GM23338 (cell line): ENCODE data around the gene RAB42. TPM values are rescaled to one million over a fixed set of nuclear protein-coding genes. Genes with fewer than 3 reads are reported as not detected.
A peak's percentile ranks its signal among the peaks of the same experiment; 100 is the strongest.

Source experiments
- ATAC-seq: fragments of 200-7000 bp; cut with Tn5 transposase; 3 replicates; pipeline ENCODE4 v1.9.1; 2020
- DNase-seq: peaks from one replicate; pipeline ENCODE4 v3.0.0-alpha.2; 2015; ENCODE audit warnings: low spot score
- H2AFZ ChIP-seq: fragments of 200-600 bp; sonication (generic); 2 replicates; pipeline ENCODE4 v1.8.0; 2016; ENCODE audit warnings: antibody characterized with exemption, mild to moderate bottlenecking, moderate library complexity
- H3F3A ChIP-seq: fragments of 200-600 bp; sonication (generic); replicated peaks from 2 replicates; pipeline ENCODE4 v1.8.0; 2017; ENCODE audit warnings: antibody characterized with exemption, mixed run types, low read depth
- H3K27ac ChIP-seq: fragments of 200-600 bp; sonication (generic); 2 replicates; pipeline ENCODE4 v1.6.1; 2016; ENCODE audit warnings: low read depth
- H3K27me3 ChIP-seq: fragments of 200-600 bp; sonication (generic); 2 replicates; pipeline ENCODE4 v1.8.0; 2016; ENCODE audit warnings: mild to moderate bottlenecking, mixed run types, moderate library complexity; ENCODE audit not compliant: insufficient read depth
- H3K36me3 ChIP-seq: fragments of 200-600 bp; sonication (generic); 2 replicates; pipeline ENCODE4 v1.8.0; 2016; ENCODE audit warnings: mild to moderate bottlenecking; ENCODE audit not compliant: insufficient read depth
- H3K4me1 ChIP-seq: fragments of 200-600 bp; sonication (generic); 2 replicates; pipeline ENCODE4 v1.8.0; 2016; ENCODE audit warnings: mild to moderate bottlenecking, moderate library complexity; ENCODE audit not compliant: insufficient read depth
- H3K4me2 ChIP-seq: fragments of 200-600 bp; sonication (generic); 2 replicates; pipeline ENCODE4 v1.7.1; 2017; ENCODE audit warnings: mixed run types
- H3K4me3 ChIP-seq: fragments of 200-600 bp; sonication (generic); 2 replicates; pipeline ENCODE4 v1.6.1; 2016; ENCODE audit warnings: mixed run types
- H3K79me2 ChIP-seq: fragments of 200-600 bp; sonication (generic); replicated peaks from 2 replicates; pipeline ENCODE4 v1.8.0; 2017; ENCODE audit warnings: mild to moderate bottlenecking; ENCODE audit not compliant: insufficient read depth
- H3K9me2 ChIP-seq: fragments of 200-600 bp; sonication (generic); 2 replicates; pipeline ENCODE4 v1.8.0; 2017; ENCODE audit not compliant: insufficient read depth
- H4K20me1 ChIP-seq: fragments of 200-600 bp; sonication (generic); replicated peaks from 2 replicates; pipeline ENCODE4 v1.8.0; 2017; ENCODE audit warnings: mild to moderate bottlenecking; ENCODE audit not compliant: insufficient read depth
- H3K27ac Mint-ChIP-seq: 2 replicates; pipeline ENCODE4 v1.8.0; 2020; ENCODE audit warnings: inconsistent platforms, mild to moderate bottlenecking, moderate library complexity, mixed read lengths
- H3K27me3 Mint-ChIP-seq: 3 replicates; pipeline ENCODE4 v1.8.0; 2022; ENCODE audit warnings: low read depth, mild to moderate bottlenecking, moderate library complexity, mixed read lengths, inconsistent platforms; ENCODE audit not compliant: insufficient read depth, poor library complexity
- H3K36me3 Mint-ChIP-seq: 3 replicates; pipeline ENCODE4 v1.8.0; 2021; ENCODE audit warnings: low read depth, mild to moderate bottlenecking, inconsistent platforms, moderate library complexity, mixed read lengths
- H3K4me1 Mint-ChIP-seq: 3 replicates; pipeline ENCODE4 v1.8.0; 2020; ENCODE audit warnings: mild to moderate bottlenecking, inconsistent platforms, mixed read lengths
- H3K4me3 Mint-ChIP-seq: 3 replicates; pipeline ENCODE4 v1.8.0; 2021; ENCODE audit warnings: moderate library complexity, mild to moderate bottlenecking, inconsistent platforms, mixed read lengths
- H3K9me3 Mint-ChIP-seq: 3 replicates; pipeline ENCODE4 v1.8.0; 2020; ENCODE audit warnings: moderate library complexity, mild to moderate bottlenecking, inconsistent platforms, mixed read lengths
- CREB1 ChIP-seq: fragments of 250-450 bp; sonication (Bioruptor Pico); IDR thresholded peaks from 2 replicates; pipeline ENCODE4 v1.5.0; 2020; ENCODE audit warnings: low read depth, mild to moderate bottlenecking, moderate library complexity
- CTCF ChIP-seq, 2 experiments: fragments of 200-600 bp in 1 of 2; sonication (generic) in 1 of 2; conservative IDR thresholded peaks; 2 replicates each; pipeline versions ENCODE4 v1.5.1 to v1.6.1; 2016 to 2017; ENCODE audit warnings: antibody characterized with exemption in 2 of 2, low read depth in 2 of 2, mild to moderate bottlenecking in 2 of 2, moderate library complexity in 1 of 2
- ETS1 ChIP-seq: IDR thresholded peaks from 2 replicates; pipeline ENCODE4 v1.6.1; 2016; ENCODE audit warnings: antibody characterized with exemption
- EZH2 ChIP-seq: fragments of 200-600 bp; sonication (generic); IDR thresholded peaks from one replicate; pipeline ENCODE4 v1.8.0; 2017; ENCODE audit warnings: antibody characterized with exemption, mild to moderate bottlenecking, low read depth; ENCODE audit not compliant: unreplicated experiment
- EZH2phosphoT487 ChIP-seq: fragments of 200-600 bp; sonication (generic); IDR thresholded peaks from one replicate; pipeline ENCODE4 v1.8.1; 2018; ENCODE audit warnings: antibody characterized with exemption; ENCODE audit not compliant: unreplicated experiment
- NANOG ChIP-seq: IDR thresholded peaks from 2 replicates; pipeline ENCODE4 v1.6.1; 2016; ENCODE audit warnings: antibody characterized with exemption, borderline replicate concordance
- POLR2AphosphoS5 ChIP-seq: IDR thresholded peaks from 2 replicates; pipeline ENCODE4 v1.6.1; 2016; ENCODE audit warnings: antibody characterized with exemption, low read depth
- STAT1 ChIP-seq: IDR thresholded peaks from one replicate; pipeline ENCODE4 v1.6.1; 2016; ENCODE audit warnings: antibody characterized with exemption; ENCODE audit not compliant: unreplicated experiment
- ZNF114 ChIP-seq: fragments of 250-450 bp; sonication (Bioruptor Pico); IDR thresholded peaks from 2 replicates; pipeline ENCODE4 v1.5.0; 2020; ENCODE audit warnings: mild to moderate bottlenecking, moderate library complexity
- ZNF331 ChIP-seq: fragments of 250-450 bp; sonication (Bioruptor Pico); IDR thresholded peaks from 2 replicates; pipeline ENCODE4 v1.5.0; 2020; ENCODE audit warnings: low read depth, mild to moderate bottlenecking, moderate library complexity
- polyA plus RNA-seq: library from polyadenylated mRNA; unstranded; fragments of >200 nt; fragmentation: Nextera tagmentation; extraction: Ambion mirVana; gene quantifications from 2 replicates; pipeline ENCODE4 v1.2.1, GENCODE V29; 2016
- total RNA-seq: library from RNA; depleted of rRNA; stranded (reverse); fragments of >200 nt; shearing (Covaris generic); gene quantifications from 2 replicates; pipeline ENCODE4 v1.2.3, GENCODE V29; 2014

Gene RAB42
- total and polyA plus RNA-seq, 2 experiments from 2014 or later: 13.0 to 17.7 TPM

GRCh38 chr1:28577052-28577678 lies 14.9 kb upstream of the RAB42 start:
- H3K4me2 ChIP-seq: no peak overlapping the region
- peaks cover 15% of the 10 kb centered on the region for H3K4me1 ChIP-seq
- Mint-ChIP-seq H3K27me3 (peaks cover 13% of the 10 kb centered on the region), H3K27ac (no peak overlapping the region), H3K36me3 (peaks cover 67% of the 10 kb centered on the region), H3K4me1 (peaks cover 16% of the 10 kb centered on the region), H3K4me3 (no peak overlapping the region; the same call in 2 of the 3 replicates), H3K9me3 (no peaks in the 10 kb centered on the region)
- no peaks in the 10 kb centered on the region for H3K9me2 ChIP-seq
- peaks cover 35% of the 10 kb centered on the region for H4K20me1 ChIP-seq
- no peak overlapping the region for H2AFZ ChIP-seq
- H3K36me3 ChIP-seq: peaks cover 39% of the 10 kb centered on the region
- 0 out of 2 replicates have a peak, but pooled peaks cover under 1% of the 10 kb centered on the region for H3K27me3 ChIP-seq
- H3K4me3 ChIP-seq: no peak overlapping the region
- no peak for TF ChIP-seq ETS1
- no peak for TF ChIP-seq STAT1
- no peak for TF ChIP-seq ZNF331
- TF ChIP-seq EZH2phosphoT487: no peak
- TF ChIP-seq POLR2AphosphoS5: peak; percentile 84
- DNase-seq (peak; percentile 17), ATAC-seq (no peak; the same call in 2 of the 3 replicates)
- H3K27ac ChIP-seq: peak overlapping the region; percentile 92
- peaks cover 61% of the 10 kb centered on the region for H3F3A ChIP-seq
- peaks cover 33% of the 10 kb centered on the region for H3K79me2 ChIP-seq

GRCh38 chr1:28577738-28578536 lies 14.1 kb upstream of the RAB42 start:
- H4K20me1 ChIP-seq: peaks cover 35% of the 10 kb centered on the region
- H3K9me2 ChIP-seq: no peaks in the 10 kb centered on the region
- DNase-seq: no peak
- Mint-ChIP-seq H3K4me3 (no peak overlapping the region; the same call in 2 of the 3 replicates), H3K4me1 (peaks cover 16% of the 10 kb centered on the region), H3K36me3 (peaks cover 67% of the 10 kb centered on the region), H3K9me3 (no peaks in the 10 kb centered on the region), H3K27ac (peak overlapping the region; percentile 46; the same call in 1 of the 2 replicates), H3K27me3 (peaks cover 18% of the 10 kb centered on the region)
- peak overlapping the region; percentile 92 for H3K27ac ChIP-seq
- H3K4me3 ChIP-seq: no peak overlapping the region
- H3K79me2 ChIP-seq: peaks cover 35% of the 10 kb centered on the region
- H2AFZ ChIP-seq: no peak overlapping the region
- no peak for ATAC-seq
- peaks cover 61% of the 10 kb centered on the region for H3F3A ChIP-seq
- TF ChIP-seq CREB1 (no peak), POLR2AphosphoS5 (peak; percentile 30), STAT1 (no peak)
- H3K27me3 ChIP-seq: peaks cover 4% of the 10 kb centered on the region; the same call in 1 of the 2 replicates
- H3K4me1 ChIP-seq: peaks cover 19% of the 10 kb centered on the region
- H3K36me3 ChIP-seq: peaks cover 39% of the 10 kb centered on the region
- H3K4me2 ChIP-seq: no peak overlapping the region

GRCh38 chr1:28578696-28579218 lies 13.3 kb upstream of the RAB42 start:
- Mint-ChIP-seq H3K36me3 (peaks cover 61% of the 10 kb centered on the region), H3K4me3 (peak overlapping the region; percentile 44; the same call in 2 of the 3 replicates)
- peaks cover 4% of the 10 kb centered on the region; the same call in 1 of the 2 replicates for H3K27me3 ChIP-seq
- TF ChIP-seq EZH2: no peak
- TF ChIP-seq CTCF (conservative IDR thresholded peaks at IDR 0.05; ENCODE audit: low read depth in 2 of 2): no peak
- TF ChIP-seq POLR2AphosphoS5: no peak
- TF ChIP-seq ZNF331: no peak
- no peak for TF ChIP-seq ZNF114 (CRISPR knock-in tag)
- no peak for TF ChIP-seq NANOG

More at GRCh38 chr1:28578696-28579218, 13.3 kb upstream of the RAB42 start:
- ATAC-seq (no peak), DNase-seq (no peak)
- H3K4me1 ChIP-seq: peaks cover 19% of the 10 kb centered on the region
- peaks cover 61% of the 10 kb centered on the region for H3F3A ChIP-seq
- H3K9me3 Mint-ChIP-seq: no peaks in the 10 kb centered on the region
- no peak overlapping the region for H2AFZ ChIP-seq
- 0 out of 2 replicates have a peak overlapping the region, but pooled peaks have one; percentile 100 for H3K4me3 ChIP-seq
- H3K27me3 Mint-ChIP-seq: peaks cover 20% of the 10 kb centered on the region
- H3K4me1 Mint-ChIP-seq: peaks cover 18% of the 10 kb centered on the region
- peaks cover 35% of the 10 kb centered on the region for H3K79me2 ChIP-seq
- H3K36me3 ChIP-seq: peaks cover 39% of the 10 kb centered on the region
- H3K9me2 ChIP-seq: no peaks in the 10 kb centered on the region
- peak overlapping the region; percentile 50 for H3K27ac Mint-ChIP-seq
- H3K4me2 ChIP-seq: 0 out of 2 replicates have a peak overlapping the region, but pooled peaks have one; percentile 100
- peaks cover 35% of the 10 kb centered on the region for H4K20me1 ChIP-seq
- H3K27ac ChIP-seq: peak overlapping the region; percentile 92
